NCI-H748 treated with DMSO at 0.1 percent for 48 hours (cell line): ENCODE data around the gene ARL14EP.

ENCODE experiments used
- DNase-seq: peaks from one replicate; lab custom pipeline; 2025; lab: John Stamatoyannopoulos, UW

Gene ARL14EP

GRCh38 chr11:30328681-30329080 lies 5.8 kb downstream of the ARL14EP start:
- DNase-seq, result no peak

GRCh38 chr11:30329150-30329940 lies 6.4 kb downstream of the ARL14EP start:
- no peak for DNase-seq

GRCh38 chr11:30333405-30333804 lies 10.5 kb downstream of the ARL14EP start:
- peak; percentile 1 for DNase-seq

- DNase-seq, result no peak
These were observed 19.8 kb downstream of the ARL14EP start for GRCh38 chr11:30342736-30343166.

- no peak for DNase-seq
These were observed 21.2 kb downstream of the ARL14EP start for GRCh38 chr11:30344085-30344484.

- DNase-seq, result no peak
These were observed 22.7 kb downstream of the ARL14EP start for GRCh38 chr11:30345644-30346043.

- DNase-seq, result peak; percentile 34
These were observed 23.3 kb downstream of the ARL14EP start for GRCh38 chr11:30346068-30346688.

GRCh38 chr11:30348035-30348434 lies 25.1 kb downstream of the ARL14EP start:
- no peak for DNase-seq

- no peak for DNase-seq
These were observed 27.0 kb downstream of the ARL14EP start for GRCh38 chr11:30349885-30350284.

GRCh38 chr11:30350384-30350783 lies 27.5 kb downstream of the ARL14EP start:
- DNase-seq, result no peak

- no peak for DNase-seq
These were observed 28.2 kb downstream of the ARL14EP start for GRCh38 chr11:30351061-30351460.

- no peak for DNase-seq
These were observed 33.5 kb downstream of the ARL14EP start for GRCh38 chr11:30356391-30356790.

- no peak for DNase-seq
These were observed 35.0 kb downstream of the ARL14EP start for GRCh38 chr11:30357872-30358271.

GRCh38 chr11:30358536-30358935 lies 35.6 kb downstream of the ARL14EP start:
- DNase-seq, result no peak

- DNase-seq, result no peak
These were observed 37.8 kb downstream of the ARL14EP start for GRCh38 chr11:30360741-30361140.

GRCh38 chr11:30364139-30364836 lies 41.4 kb downstream of the ARL14EP start:
- peak; percentile 20 for DNase-seq

- DNase-seq, result no peak
These were observed 42.1 kb downstream of the ARL14EP start for GRCh38 chr11:30364837-30365482.

- no peak for DNase-seq
These were observed 43.1 kb downstream of the ARL14EP start for GRCh38 chr11:30365793-30366517.

GRCh38 chr11:30368394-30368793 lies 45.5 kb downstream of the ARL14EP start:
- no peak for DNase-seq

GRCh38 chr11:30370164-30370563 lies 47.3 kb downstream of the ARL14EP start:
- no peak for DNase-seq

GRCh38 chr11:30377347-30377746 lies 54.4 kb downstream of the ARL14EP start:
- DNase-seq, result no peak

- DNase-seq, result no peak
These were observed 57.9 kb downstream of the ARL14EP start for GRCh38 chr11:30380846-30381245.
